Body of pancreas (tissue), 4 donors: Measurements from ENCODE around the gene AVPR1B.

Experiments
- CTCF ChIP-seq, 7 experiments: fragments of 450-650 bp in 4 of 7; fragments of 200-600 bp in 3 of 7; sonication (generic) in 3 of 7; IDR thresholded peaks; one replicate each; pipeline ENCODE4 v1.5.1; 2016 to 2019; ENCODE audit warnings: antibody characterized with exemption in 7 of 7
- POLR2A ChIP-seq, 3 donors: fragments of 450-650 bp; IDR thresholded peaks; one replicate each; pipeline ENCODE4 v1.6.1; 2016; ENCODE audit warnings: antibody characterized with exemption in 3 of 3, mild to moderate bottlenecking in 2 of 3

- TF ChIP-seq CTCF (IDR thresholded peaks at IDR 0.05) (no peak), POLR2A (IDR thresholded peaks at IDR 0.05) (no peak)
Observed at GRCh38 chr1:206089341-206089740, 27.8 kb downstream of the AVPR1B start.
